ENCODE measurements around the gene POU5F1.

- TF ChIP-seq CTCF (optimal IDR thresholded peaks at IDR 0.05 in 1 of 3, IDR thresholded peaks at IDR 0.05 in 1 of 3, conservative IDR thresholded peaks at IDR 0.05 in 1 of 3; ENCODE audit: extremely low read depth in 1 of 3, insufficient read depth in 2 of 3, low read length in 3 of 3) (no peak), EZH2 (IDR thresholded peaks at IDR 0.05; ENCODE audit: low read length) (no peak)
Measured at GRCh38 chr6:31208506-31208905, 38.0 kb upstream of the POU5F1 start.
